IPS-NIHi7 (cell line): ENCODE results near the gene MBOAT2.
"Not testable (repeated sequence)": the region's sequence is repeated elsewhere in the genome, so short reads cannot be mapped to it uniquely, and the experiment has no call there.

Experiments used
- DNase-seq: peaks from one replicate; pipeline ENCODE4 v3.0.0; 2012; ENCODE audit warnings: mixed read lengths; ENCODE audit errors: extremely low spot score

The MBOAT2 gene

DNA sequence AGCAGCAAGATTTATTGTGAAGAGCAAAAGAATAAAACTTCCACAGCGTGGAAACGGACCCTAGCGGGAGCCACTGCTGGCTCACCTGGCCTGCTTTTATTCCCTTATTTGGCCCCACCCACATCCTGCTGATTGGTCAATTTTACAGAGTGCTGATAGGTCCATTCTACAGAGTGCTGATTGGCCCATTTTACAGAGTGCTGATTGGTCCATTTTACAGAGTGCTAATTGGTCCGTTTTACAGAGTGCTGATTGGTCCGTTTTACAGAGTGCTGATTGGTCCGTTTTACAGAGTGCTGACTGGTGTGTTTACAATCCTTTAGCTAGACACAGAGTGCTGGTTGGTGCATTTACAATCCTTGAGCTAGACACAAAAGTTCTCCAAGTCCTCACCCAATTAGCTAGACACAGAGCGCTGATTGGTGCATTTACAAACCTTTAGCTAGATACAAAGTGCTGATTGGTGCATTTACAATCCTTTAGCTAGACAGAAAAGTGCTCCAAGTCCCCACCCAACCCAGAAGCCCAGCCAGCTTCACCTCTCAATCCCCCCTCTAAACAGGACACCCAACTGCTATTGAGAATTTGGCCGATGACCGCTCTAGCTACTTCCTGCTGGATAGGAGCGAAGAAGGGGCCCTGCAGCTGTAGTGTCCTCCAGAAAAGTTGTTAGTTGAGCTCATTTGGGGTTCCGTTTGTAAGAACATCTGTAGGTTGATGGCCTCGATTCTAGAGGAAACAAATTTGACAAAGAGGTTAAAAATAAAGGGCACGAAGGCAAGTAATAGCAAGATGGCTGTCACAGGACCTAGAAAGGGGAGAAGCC, 108.2 kb downstream of the MBOAT2 start:
- not testable (repeated sequence) for DNase-seq

DNA sequence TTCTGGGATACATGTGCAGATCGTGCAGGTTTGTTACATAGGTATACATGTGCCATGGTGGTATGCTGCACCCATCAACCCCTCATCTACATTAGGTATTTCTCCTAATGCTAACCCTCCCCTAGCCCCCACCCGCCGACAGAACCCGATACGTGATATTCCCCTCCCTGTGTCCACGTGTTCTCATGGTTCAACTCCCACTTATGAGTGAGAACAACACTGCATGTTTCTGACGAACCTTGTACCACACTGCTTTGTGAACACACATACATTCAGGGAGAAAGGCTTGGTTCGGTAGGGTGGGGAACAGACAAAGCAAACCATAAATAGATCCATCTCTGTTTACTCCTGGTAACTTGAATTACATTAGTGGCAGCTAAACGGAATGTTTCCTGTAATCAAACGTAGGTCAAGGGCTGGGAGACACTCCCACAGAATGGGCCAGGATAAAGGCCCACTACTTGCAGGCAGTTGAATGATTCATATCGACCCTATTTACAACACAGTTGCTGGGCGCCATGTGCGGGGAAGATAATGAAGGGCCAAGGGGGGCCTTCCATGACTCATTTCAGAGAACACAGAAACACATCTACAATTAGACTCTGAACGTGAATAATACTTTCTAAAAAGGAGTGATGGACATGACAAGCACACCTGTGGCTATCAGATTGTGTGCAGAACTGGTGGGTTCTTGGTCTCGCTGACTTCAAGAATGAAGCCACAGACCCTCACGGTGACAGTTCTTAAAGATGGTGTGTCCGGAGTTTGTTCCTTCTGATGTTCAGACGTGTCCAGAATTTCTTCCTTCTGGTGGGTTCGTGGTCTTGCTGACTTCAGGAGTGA, 109.3 kb downstream of the MBOAT2 start:
- no peak for DNase-seq

DNA sequence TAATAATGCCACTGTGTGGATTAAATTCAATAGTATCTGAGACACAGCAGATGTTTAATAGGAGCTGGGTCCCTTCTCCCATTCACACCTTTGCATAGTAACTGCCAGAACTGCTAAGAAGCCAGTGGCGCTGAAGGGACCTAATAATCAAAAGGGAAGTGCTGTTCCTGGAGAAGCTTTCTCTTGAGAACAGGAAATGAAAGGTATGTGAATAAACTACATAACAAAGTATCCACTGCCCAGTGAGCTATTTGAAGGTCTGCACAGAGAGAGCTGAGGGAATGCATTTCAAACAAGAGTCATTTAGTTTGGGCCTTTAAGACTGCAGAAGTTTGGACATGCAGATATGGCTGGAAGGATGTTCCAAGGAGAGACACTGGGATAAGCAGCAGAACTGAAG, 110.0 kb downstream of the MBOAT2 start:
- DNase-seq: no peak

DNA sequence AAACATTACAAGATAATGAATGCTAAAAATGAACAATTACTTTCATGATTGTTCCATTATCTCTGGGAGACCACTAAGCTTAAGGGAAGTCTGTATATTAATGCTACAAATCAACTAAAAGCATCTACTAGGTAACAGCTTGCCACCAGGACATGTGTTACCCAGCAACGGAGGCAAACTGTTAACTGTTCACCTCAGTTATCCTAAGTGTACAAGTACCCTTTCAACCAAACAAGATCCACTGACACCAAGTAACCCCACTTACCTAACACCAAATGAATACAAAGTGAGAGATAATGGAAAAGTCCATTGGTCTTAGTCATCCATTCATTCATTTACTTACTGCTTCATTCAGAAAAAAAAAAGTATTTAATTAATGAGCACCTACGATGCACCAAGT, 111.4 kb downstream of the MBOAT2 start:
- DNase-seq: no peak

DNA sequence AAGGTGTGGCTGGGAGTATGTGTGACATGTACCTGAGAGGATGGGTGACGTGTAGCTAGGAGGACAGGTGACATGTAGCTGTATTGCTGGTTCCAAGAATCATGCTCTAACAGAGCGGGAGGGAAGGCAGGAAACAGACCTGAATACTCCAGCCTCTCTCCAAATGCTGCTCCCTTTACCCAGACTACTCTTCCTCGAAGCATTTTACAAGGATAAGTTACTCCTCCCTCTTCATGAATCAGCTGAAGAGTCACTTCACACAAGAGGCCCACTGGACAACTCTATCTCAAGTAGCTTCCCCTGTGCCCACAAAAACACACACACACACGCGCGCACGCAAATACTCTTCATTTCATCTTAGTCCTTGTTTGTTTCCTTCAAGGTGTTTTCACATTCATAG, 113.5 kb downstream of the MBOAT2 start:
- no peak for DNase-seq

DNA sequence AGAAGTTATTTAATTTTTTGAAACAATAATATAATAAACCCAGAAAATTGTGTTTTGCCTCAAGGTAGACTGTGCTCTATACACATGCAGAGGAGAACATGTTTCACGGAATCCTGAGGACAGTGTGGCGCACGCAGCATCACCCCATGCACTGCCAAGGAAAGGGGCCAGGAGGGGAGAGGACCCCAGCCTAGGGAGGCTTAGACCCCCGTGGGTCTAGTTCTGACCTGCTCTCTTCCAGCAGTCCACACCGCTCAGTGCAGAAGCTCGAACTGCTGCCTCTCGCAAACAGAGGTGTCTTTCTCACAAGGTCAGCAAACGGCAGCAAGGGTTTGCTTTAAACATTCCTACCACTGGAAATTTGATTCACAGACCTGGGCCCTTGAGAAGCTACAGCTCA, 114.5 kb downstream of the MBOAT2 start:
- no peak for DNase-seq

DNA sequence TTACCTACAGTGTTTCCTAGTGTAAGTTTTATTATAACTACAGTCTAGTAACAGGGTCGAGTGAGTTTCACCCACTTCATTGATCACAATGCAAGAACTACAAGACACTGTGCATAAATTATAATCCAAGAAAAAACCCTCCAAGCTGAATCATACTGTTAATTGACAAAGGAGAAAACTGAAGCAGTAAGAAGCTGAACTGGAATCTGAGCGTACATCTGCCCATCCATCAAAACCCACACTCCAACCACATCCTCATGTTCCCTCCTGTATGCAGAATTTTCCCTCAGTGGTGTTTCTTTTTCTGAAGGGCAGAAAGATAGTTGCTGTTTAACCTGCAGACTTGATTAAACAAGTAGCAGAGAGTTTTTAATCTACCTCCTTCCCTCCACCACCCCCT, 116.6 kb downstream of the MBOAT2 start:
- DNase-seq: no peak

DNA sequence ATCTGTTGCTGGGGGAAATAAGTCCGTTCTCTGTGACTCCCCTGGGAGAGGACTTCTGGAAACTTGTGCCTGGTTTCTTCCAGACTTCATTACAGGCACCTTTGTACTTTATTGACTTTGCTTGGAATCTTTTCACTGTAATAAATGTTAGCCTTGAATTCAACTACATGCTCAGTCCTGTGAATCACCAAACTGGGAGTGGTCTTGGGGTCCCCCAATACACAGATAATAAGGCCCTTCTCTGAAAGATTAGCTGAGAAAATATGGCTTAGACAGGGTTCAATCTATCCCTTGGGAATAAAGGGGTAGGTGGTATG, 117.3 kb downstream of the MBOAT2 start:
- no peak for DNase-seq

DNA sequence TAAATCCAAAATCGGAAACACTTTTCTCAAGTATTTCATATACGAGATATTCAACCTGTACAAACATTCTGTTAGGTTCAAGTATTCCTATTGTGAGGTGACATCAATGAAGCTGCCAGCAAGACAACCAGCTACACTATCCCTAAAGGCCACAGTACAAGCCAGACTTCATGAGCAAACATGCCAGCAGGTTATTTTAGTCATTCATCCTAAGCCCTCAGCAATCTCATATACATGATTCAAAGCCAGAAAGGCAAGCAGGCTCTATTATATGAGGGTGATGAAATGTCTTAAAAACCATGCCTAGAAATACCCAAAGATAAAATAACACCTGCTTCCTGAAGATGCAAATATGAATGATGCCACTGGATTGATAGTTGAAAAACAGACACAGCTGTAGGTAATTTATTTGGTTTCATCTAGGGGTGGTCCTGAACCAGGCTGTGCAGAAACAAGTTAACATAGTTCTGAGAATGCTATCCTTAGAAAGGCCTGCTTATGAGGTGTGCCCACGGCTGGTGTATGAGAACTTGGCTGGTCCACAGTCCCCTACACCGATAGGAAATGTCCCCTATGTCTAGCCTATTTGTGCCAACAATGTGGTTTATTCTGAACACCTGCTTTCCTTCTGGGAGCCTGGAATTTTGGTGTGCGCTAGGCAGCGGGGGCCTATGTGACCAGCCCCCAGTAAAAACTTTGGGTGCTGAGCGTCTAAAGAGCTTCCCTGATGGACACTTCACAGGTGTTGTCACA, 117.9 kb downstream of the MBOAT2 start:
- no peak for DNase-seq

DNA sequence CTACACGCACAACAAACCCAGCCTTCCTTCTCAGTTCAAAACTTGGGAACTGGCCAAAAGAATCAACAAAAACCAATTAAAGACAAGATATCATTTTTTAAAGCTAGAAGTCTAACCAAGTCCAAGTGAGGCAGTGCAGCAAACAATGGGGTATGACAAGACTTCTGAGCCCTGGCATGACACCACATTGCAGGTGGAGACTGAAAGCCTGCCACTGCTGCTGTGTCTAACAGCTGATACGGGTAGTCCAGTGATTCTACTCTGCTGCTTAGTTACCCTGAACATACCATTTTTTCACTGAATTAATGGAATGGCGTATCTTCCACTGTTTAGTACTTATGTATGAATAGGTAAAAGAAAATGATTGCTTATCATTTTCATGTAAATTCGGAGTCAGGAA, 118.7 kb downstream of the MBOAT2 start:
- no peak for DNase-seq

DNA sequence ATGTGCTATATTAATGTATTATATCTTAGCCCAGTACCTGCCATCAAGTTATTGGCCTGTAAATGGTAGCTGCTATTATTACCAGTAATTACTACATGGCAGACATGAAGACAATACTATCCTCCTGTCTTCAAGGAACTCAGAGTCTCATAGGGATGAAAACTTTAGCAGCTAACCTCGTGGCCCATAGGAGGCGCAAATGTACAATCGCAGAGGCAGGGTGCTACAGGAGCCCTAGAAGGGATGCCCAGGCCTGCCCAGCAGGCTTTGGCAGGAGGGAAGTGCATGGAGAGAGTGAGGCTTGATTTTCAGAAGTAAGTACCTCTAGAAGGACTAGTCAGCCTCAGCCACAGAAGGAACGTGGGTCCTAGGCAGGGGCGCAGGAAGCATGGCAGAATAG, 121.4 kb downstream of the MBOAT2 start:
- DNase-seq: peak; percentile 84

DNA sequence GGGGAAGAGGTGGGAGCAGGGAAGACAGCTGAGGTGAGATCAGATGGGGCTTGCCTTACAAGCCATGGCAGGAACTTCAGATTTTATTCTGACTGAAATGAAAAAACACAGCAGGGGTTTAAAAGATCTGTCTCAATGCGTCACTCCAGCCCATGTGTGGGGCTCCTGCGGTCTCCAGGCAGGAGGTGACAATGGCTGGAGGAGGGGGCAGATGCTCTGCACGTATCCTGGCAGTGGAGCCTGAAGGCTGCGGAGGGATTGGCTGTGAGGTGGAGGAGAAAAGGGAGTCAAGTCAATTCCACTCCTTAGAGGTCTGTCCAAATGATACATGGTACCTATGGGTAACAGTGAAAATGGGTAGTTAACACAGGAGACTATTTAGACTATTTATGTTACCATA, 125.6 kb downstream of the MBOAT2 start:
- no peak for DNase-seq

DNA sequence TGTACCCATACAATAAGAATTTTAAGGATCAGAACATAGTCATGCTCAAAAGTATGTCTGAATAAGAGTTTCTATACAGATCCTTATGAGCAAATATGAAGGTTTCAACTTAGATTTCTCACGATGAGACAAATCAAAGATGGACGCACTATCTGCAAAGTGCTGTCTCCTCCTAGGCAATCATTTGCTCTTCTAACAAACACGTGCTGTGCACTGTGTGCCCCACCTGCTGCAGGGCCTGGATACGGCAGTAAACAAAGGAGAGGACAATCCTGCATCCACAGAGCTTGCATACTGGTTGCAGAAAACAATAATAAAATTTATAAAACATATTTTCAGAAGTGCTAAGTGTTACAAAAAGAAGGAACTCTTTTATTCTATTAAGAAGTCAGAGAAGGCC, 126.2 kb downstream of the MBOAT2 start:
- DNase-seq: no peak

DNA sequence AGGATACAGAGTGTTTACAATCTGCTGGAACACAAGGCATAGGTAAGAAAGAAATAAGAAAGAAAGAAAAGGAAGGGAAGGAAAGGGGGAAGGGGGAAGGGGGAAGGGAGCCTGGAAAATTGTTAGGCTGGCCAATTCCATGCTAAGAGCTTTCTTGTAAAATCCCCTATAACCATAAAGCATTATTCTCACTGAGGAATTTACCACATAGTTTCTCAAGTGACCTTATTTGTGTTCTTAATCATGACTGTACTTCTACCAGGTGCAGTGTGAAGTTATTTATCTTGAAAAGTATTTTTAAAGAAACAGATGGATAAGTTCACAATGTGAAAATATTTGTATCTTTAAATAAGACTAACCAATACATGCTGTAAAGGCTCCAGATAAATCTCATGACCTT, 126.9 kb downstream of the MBOAT2 start:
- DNase-seq: no peak

DNA sequence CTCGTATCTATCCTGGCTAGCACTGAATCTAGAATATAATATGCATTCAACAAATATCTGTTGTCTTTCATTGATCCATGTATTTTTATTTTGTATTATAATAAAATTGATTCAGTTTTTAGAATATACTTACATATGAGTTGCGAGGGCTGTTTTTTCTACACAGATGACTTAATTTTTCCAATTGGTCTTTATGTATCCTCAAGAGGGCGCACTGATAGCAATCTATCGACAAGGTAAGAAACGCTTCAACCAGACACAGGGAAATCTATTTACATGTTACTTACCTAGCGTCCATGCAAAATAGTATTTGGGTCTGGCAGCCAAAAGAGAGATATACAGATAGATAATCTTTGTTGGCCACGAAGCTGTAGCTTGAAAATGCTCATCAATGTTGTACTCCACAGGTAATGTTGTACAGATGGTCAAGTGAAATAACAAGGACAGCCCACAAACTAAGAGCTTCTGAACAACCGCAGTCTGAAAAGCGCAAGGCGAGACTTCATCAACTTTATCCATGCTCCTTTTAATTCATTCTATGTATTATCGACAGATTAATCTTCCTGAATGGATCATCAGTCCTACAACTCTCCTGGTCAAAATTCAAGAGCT, 130.6 kb downstream of the MBOAT2 start:
- peak; percentile 50 for DNase-seq

DNA sequence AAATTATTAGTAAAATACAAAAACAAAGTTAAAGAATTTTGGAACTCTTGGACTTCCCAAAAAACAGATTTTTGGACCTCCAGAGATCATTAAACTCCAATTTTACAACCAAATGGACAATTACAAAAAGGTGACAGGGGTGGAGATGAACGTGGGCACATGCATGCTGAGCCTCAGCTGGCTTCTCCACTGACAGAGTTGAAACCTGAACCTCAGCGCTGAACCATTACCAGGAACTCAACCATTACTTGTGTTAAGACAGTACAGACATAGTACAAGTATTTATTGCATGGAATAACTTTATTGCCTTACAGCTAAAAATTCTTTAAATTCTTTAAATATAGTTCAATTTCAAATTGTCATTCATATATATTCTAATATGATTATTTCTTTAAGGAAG, 133.0 kb downstream of the MBOAT2 start:
- no peak for DNase-seq

DNA sequence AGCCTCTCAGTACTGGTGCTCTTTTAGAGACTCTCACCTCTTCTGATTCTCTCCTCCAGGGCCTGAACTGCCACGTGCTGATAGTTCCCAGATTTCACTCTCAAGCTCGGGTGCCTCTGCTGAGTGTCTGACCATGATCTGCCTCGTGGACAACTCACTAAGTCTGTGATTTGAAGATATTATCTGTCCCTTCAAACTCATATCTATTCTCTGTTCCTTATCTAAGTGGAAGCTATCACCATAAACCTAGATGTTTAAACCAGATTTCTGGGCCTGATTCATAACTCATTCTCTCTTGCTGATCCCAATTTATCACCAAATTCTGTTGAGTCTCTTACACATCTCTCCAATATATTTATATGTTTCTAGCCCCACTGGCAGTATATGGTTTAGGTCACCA, 136.1 kb downstream of the MBOAT2 start:
- no peak for DNase-seq

DNA sequence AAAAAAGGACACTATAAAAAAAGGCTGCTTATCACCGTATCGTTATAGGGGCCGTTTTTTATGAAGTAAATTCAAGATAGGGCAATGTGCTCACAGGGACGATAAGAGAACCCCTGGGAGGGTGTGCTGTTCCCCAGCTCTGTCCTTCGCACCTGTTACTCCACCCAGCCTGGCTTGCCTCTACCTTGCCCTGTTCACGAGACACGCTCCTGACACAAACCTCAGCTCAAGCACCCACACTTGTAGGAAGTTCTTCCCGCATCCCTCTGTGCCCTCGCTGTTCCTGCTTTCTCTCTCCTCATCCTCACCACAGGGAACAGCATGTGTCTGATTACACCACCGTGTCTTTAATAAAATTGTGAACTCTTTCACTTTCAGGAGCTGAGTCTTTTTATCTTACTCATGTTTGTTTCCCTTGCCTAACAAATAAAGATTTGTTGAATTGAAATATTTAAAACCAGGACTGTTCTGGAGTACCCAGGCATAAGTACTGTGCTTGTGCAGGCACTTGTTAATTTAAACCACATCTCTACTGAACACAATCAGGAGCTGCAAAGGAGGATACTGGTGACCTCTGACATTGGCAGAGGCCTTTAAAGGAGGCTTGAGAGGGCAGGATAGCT, 140.0 kb downstream of the MBOAT2 start:
- DNase-seq: no peak

DNA sequence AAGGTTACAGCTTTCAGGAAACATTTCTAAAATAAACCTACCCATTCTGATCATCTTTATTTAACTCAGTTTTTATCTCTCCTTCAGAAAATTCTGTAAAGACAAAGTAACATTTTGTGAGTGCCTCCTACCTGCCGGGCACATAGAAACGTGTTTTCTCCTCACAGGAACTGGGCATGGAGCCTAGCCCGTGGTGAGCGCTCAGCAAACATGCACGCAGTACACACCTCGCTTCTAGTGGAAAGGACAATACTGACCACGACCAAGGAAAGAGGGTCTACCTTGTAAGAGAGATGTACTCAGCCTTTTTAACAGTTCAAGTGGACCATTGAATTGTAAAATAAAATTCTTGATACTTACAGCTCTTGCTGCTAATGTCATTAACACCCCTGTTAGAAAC, 141.3 kb downstream of the MBOAT2 start:
- DNase-seq: no peak

DNA sequence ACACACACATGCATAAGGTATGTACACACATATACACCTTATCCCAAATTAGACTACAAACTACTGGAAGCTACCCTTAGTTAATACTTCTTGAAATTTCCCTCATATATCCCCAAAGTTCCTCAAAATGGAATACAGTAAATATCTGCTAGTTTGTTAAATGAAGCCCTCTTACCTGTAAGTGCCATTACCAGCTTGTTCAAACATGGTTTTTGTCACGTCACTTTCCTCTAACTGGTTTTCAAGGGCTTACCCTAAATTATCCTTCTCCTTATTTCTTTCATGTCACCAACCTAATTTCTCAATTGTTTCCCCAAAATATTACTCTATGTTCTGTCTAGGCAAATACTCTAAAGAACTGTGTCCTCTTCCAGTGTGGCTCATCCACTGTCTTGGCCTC, 141.7 kb downstream of the MBOAT2 start:
- DNase-seq: no peak

DNA sequence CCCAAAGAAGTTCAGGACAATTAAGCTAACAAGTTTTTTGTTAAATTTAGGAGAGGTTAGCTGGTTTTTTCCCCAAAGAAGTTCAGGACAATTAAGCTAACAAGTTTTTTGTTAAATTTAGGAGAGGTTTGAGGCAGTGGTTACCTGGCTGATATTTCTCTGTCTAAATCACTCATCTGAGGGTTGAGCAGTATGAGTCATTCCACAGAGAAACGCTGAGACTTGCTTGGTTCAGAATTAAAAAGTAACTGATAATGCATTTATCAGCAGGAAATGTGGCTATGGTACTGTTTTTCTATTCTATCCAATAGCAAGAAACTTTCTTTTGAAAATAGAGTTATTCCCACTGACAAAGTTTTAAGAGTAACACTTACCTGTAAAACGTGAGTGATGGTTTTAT, 143.2 kb downstream of the MBOAT2 start:
- no peak for DNase-seq

DNA sequence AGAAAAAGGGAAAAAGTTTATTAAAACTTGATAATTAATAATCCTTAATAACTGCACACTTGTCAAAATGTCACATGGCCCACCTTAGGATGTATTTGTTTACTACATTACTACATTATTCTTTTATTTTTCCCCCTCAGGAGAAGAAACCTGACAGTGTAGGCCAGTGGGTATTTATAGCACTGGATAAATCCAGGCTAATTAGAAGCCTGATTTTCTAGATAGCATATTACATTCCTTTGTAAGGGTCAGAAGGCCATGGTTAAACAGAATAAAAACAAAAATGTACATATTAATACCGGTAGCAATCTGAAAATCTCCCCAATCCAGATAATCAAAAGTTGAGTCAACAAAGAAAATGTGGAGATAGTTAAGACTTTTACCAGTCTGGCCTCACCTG, 144.6 kb downstream of the MBOAT2 start:
- no peak for DNase-seq
